ENCODE measurements around the gene ERN1.
A peak's percentile ranks its signal among the peaks of the same experiment; 100 is the strongest.

Gene ERN1

DNA sequence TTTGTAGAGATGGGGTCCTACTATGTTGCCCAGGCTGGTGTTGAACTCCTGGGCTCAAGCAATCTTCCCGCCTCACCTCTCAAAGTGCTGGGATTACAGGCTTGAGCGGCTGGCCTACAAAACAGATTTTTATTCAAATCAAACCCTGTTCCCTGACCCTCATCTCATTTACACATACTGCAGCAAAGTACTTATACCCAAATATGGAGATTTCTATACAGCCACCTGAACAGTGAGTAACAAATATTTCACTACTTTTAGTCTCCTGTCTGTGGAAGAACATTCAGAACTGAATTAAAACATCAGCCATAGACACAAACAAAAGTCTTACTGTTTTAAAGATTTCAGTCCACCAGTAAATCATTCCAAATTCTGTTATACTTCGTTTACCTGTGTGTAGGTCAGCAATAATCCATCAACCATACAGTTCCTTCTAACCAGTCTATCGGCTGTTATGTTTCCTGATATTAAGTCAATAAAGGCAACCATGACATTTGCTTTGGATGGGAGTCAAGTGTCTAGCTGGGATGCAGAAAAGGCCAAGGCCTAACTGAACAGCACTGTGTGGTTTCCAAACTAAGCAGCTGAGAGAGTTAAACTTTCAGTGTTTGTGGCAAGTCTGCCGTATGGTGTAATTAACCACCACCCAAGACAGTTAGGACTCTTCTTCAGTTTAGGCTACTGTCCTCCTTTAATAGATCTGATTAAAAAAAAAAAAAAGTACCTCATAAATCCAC is 22.3 kb downstream of the ERN1 start:
- peak; percentile 67 for DNase-seq

- DNase-seq = no peak
Measured at GRCh38 chr17:64106918-64107317, 23.0 kb downstream of the ERN1 start.

DNA sequence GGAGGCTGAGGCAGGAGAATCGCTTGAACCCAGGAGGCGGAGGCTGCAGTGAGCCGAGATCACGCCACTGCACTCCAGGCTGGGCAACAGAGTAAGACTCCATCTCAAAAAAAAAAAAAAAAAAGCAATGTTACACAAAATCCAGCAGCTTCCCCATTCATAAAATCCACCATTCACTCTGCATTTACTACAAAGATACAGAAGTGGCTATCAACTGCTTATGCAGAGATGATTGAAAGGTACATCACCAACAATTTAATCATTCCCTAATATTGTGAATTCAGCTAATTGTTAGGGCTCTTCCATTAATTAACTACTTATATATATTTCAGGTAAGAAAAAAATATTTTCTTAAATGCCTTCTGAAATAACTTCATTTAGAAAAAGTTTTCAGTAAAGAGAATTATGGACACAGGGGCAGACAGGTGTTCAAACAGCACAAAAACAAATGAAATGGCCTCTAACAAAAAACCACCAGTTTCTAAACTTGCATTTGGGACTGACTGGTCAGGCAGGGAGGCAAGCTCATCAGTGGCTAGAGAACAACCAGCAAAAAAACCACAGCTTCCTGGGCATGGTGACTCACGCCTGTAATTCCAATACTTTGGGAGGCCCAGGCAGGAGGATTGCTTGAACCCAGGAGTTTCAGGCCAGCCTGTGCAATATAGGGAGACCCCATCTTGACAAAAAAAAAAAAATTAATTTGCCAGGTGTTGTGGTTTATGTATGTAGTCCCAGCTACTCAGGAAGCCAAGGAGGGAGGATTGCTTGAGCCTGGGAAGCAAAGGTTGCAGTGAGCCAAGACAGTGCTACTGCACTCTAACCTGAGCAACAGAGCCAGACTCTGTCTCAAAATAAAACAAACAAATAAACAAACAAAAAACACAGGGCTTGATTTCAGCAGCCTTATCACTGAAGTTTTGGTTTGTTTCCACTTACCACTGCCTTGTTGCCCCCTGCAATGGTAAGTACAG is 26.3 kb downstream of the ERN1 start:
- peak; percentile 56 for DNase-seq

- no peak for DNase-seq
Measured at GRCh38 chr17:64102627-64103390, 27.1 kb downstream of the ERN1 start.

GRCh38 chr17:64099543-64099942 is 30.4 kb downstream of the ERN1 start:
- DNase-seq = no peak

DNA sequence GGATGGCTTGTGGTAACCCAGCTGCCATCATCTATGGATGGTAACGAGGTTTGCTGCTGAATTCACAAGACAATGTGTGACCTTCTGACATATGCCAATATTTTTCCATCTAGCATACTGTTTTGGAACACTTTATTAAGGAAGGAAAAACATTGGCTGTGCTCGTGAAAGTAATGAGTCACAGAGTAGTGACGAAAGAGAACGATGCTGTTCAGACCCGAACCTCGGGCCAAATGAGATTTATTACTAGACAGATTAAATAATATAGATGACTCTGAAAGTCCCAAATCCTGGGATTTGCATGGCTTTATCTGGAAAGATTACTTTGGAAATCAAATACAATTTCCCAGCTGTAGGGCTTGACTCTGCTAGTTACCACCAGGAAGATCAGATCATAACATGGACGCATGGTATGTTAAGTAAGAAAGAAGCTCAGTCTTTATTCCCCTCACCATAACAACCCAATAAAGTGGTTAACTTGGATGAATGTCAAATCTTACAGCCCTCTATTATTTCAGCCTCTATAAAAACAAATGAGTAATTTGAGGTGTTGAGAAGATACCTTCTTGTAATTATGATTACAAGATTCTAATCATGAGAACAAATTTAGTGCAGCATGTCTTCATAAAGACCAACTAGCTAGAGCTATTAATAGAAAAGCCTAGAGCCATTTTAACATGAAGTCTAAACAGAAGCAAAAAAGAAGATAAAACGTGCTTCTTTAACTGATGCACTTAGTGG is 32.6 kb downstream of the ERN1 start:
- DNase-seq = no peak

DNA sequence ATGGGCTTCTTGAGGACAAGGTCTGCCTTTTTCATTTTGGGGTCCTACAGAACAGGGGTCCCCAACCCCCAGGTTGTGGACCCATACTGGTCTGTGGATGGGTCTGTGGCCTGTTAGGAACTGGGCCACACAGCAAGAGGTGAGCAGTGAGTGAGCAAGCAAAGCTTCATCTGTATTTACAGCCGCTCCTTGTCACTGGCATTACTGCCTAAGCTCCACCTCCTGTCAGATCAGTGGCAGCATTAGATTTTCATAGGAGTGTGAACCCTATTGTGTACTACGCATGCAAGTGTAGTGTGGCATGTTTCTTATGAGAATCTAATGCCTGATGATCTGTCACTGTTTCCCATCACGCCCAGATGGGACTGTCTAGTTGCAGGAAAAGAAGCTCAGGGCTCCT is 33.9 kb downstream of the ERN1 start:
- DNase-seq = no peak

DNA sequence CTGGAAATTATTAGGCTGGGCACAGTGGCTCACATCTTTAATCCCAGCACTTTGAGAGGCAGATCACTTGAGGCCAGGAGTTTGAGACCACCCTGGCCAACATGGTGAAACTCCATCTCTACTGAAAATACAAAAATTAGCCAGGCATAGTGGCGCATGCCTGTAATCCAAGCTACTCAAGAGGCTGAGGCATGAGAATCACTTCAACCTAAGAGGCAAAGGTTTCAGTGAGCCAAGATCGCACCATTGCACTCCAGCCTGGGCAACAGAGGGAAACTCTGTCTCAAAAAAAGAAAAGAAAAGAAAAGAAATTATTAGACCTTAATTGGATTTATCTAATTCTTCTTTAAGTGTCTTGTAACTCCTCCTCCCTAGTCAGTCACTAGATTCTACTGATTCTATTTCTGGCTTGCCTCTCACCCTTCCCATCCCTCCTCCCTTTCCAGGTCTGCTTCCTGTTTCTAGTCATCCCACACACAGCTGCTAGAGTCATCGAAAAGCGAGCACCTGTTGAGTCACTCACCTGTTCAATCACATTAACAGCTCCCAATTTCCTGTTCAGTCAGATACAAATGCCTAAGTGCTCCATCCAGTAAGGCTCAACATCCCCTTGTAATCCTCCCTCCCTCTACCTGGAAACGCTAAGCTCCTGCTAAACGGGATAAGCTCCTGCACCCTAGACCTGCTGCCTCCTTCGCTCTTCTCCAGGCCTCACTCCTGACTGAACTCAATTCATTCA is 34.6 kb downstream of the ERN1 start:
- DNase-seq = no peak

GRCh38 chr17:64094412-64094811 is 35.5 kb downstream of the ERN1 start:
- no peak for DNase-seq

GRCh38 chr17:64092952-64093451 is 36.9 kb downstream of the ERN1 start:
- no peak for DNase-seq

GRCh38 chr17:64092113-64092512 is 37.8 kb downstream of the ERN1 start:
- DNase-seq = no peak

GRCh38 chr17:64091571-64091970 is 38.4 kb downstream of the ERN1 start:
- no peak for DNase-seq

DNA sequence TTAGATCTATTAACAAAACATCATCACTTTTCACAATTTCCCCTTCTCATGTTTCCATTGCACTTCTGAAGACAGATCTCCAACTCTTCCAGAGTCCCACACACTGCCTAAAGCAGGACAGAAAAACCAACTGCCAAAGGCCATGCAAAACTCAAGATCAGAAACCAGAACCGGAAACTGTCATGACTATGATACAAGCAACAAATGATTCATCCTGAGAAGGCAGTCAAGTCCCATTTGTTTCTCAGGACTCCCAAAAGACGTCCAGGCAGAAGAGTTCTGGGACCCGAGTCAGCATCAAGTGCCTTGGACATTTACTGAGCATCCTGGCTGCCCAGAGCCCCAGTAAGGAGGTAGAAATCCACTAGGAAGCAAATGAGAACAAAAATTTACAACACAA is 38.8 kb downstream of the ERN1 start:
- no peak for DNase-seq

DNA sequence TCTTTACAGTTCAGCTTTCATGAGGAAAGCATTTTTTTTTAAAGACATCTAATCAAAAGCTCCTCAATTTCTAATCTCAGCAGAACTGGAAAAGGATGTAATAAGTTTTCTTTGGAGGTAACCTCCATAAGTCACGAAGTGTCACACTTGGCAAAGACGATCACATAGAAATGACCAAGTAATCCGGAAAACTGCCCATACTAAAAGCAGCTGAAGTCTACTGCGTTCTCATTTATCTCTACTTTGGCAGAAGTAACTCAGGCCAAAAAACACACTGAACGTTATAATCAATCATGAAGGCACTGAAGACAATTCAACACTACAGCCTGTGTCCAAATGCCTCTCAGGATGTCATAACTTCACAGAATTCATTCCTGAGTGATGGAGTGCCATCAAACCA is 39.8 kb downstream of the ERN1 start:
- DNase-seq = no peak

- no peak for DNase-seq
Measured at GRCh38 chr17:64087252-64088005, 42.5 kb downstream of the ERN1 start.

DNA sequence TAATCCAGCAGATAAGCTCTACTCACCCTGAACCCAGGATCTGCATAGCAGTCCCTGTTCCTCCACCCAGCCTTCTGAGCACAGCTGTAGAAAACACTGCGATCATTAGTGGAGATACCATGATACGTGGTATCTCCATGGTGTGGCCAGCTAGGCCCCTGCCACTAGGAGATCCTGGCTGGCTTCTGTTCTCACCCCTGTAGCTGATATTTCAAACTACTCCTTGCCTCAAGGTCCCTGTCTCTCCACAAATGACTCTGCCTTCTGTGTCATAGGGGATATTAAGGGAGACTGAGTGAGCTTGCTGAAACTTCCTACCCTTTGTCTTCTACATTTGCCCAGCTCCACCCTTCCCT is 44.3 kb downstream of the ERN1 start:
- peak; percentile 40 for DNase-seq

- DNase-seq = no peak
Measured at GRCh38 chr17:64084940-64085649, 44.8 kb downstream of the ERN1 start.

DNA sequence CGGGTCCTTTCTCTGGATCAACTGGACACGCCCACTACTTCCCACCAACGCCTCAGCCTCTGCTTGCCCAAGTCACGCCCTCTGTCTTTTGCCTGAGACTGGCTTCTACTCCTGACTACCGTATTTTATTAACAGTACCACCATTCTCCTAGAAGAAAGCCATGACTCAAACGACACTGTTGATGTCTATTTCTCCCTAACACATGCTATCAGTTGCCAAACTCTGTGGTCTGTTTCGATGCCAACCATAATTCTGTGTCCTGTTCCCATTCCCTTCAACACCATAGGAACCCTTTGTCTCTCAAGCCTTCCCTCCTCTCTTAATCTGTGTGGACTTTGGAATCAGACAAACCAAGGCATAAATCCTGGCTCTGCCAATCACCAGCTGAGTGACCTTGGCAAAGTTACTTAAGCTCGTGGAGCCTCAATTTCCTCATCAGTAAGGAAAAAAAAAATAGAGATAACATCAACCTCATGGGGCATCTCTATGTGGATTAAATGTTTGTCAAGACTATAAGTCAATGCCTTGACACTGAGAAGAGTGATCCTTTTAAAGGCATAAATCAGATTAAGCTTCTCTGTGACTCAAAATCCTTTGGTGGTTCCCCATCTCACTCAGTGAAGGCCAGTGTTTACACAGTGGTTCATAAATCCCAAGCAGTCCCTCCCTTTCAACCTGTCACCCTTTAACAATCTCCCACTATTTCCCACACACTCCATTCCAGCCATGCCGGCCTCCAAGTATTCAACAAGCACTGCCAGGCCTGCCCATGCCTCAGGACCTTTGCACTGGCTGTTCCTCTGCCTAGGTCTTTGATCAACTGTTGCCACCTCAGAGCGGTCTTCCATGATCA is 45.6 kb downstream of the ERN1 start:
- DNase-seq = peak; percentile 67

DNA sequence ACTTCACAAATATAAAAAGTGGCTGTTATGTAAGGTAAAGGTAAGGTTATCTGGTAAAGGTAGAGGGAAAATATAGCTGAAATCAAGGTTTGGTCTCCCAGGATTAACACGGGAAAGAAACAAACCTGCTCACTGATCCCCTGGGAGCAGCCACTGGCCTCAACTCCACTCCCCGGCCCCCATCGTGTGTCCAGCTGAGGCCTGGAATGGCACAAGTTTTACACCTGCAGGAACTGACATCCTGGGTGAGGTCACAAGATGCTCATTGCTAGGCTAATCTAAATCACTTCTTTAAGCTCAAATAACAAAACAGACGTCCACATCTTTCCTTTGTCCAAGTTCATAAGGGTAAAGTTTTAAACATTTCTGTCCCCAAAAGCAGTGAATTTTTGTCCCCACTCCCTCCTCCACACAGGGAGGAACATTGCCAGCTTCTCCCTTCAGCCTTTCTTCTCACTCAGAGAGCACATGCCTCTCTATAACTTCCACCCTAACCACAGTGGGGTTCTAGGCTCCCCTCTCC is 46.3 kb downstream of the ERN1 start:
- no peak for DNase-seq

Data from hematopoietic multipotent progenitor cell treated with erythropoietin and hydrocortisone succinate and interleukin-3 and kit ligand, for 6 days (in vitro differentiated cells).